SK-N-SH (cell line): ENCODE measurements around the gene PCDH1.
A peak's percentile ranks its signal among the peaks of the same experiment; 100 is the strongest.

Source experiments
- MXI1 ChIP-seq: IDR thresholded peaks from 2 replicates; pipeline ENCODE4 v1.6.1; 2012; ENCODE audit warnings: mild to moderate bottlenecking, low read depth, low read length, improper control_type of control experiment
- POLR2AphosphoS5 ChIP-seq: IDR thresholded peaks from 2 replicates; pipeline ENCODE4 v1.6.1; 2012; ENCODE audit warnings: low read depth, low read length
- TF ChIP-seq, protein P1 (sequence below): fragments of 200-600 bp; sonication (generic); IDR thresholded peaks from 2 replicates; pipeline ENCODE4 v1.6.1; 2017; ENCODE audit warnings: antibody characterized with exemption, mild to moderate bottlenecking, moderate library complexity

DNA sequence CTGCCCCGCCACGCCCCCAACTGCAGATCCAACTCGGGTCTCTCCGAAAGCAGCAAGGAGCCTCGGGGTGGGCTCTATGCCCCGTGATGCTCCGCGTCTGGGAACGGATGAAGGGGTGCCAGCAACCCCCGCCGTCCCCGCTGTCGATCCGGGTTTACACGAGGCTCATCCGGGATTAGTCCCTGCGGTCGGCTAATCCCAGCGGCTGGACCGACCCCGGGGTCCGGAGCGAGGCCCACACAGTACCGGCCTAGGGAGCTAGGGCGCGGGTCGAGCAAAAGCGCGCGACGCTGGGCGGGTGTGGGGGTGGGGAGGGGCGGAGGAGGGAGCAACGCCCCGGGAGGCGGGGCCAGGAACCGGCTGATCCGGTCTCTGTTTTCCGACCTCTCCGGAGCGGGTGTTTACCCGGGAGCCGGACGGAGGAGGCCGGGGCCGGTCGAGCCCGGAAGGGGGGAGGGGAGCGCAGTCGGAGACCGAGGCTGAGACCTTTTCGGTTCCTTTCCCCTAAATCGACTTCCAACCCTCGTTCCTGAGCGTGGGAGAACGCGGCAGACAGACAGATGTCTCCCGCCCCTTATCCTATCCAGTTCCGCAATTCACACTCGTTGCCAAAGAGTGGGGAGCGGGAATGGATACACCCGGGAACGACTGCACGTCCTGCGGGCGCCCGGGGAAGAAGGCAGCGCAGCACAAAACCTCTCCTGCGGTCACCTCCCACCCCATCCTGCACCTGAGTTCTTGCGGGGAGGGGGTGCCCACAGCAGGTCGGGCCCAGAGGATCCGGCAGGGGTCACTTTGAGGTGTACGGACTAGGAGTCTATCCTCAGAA, 28.6 kb downstream of the PCDH1 start:
- TF ChIP-seq, protein P1, sequence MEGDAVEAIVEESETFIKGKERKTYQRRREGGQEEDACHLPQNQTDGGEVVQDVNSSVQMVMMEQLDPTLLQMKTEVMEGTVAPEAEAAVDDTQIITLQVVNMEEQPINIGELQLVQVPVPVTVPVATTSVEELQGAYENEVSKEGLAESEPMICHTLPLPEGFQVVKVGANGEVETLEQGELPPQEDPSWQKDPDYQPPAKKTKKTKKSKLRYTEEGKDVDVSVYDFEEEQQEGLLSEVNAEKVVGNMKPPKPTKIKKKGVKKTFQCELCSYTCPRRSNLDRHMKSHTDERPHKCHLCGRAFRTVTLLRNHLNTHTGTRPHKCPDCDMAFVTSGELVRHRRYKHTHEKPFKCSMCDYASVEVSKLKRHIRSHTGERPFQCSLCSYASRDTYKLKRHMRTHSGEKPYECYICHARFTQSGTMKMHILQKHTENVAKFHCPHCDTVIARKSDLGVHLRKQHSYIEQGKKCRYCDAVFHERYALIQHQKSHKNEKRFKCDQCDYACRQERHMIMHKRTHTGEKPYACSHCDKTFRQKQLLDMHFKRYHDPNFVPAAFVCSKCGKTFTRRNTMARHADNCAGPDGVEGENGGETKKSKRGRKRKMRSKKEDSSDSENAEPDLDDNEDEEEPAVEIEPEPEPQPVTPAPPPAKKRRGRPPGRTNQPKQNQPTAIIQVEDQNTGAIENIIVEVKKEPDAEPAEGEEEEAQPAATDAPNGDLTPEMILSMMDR = no peak
- TF ChIP-seq MXI1 = peak; percentile 36; the same call in 1 of the 2 replicates
- peak; percentile 75; the same call in 1 of the 2 replicates for TF ChIP-seq POLR2AphosphoS5
